Nephron (organoid): Measurements from ENCODE around the gene MANEAL.

Experiments used
- H3K27ac Mint-ChIP-seq, 3 experiments: 2 replicates each; pipeline ENCODE4 v1.8.0; 2020; ENCODE audit warnings: mixed read lengths in 3 of 3, mild to moderate bottlenecking in 2 of 3, moderate library complexity in 1 of 3
- H3K27me3 Mint-ChIP-seq: 2 replicates; pipeline ENCODE4 v1.8.0; 2021; ENCODE audit warnings: low read depth, mild to moderate bottlenecking, moderate library complexity, mixed read lengths
- H3K36me3 Mint-ChIP-seq: 2 replicates; pipeline ENCODE4 v1.8.0; 2020; ENCODE audit warnings: low read depth, mixed read lengths
- H3K4me1 Mint-ChIP-seq: 2 replicates; pipeline ENCODE4 v1.8.0; 2020; ENCODE audit warnings: mixed read lengths
- H3K4me3 Mint-ChIP-seq, 3 experiments: 2 replicates each; pipeline ENCODE4 v1.8.0; 2020; ENCODE audit warnings: mild to moderate bottlenecking in 3 of 3, mixed read lengths in 3 of 3, moderate library complexity in 2 of 3
- H3K9me3 Mint-ChIP-seq: 2 replicates; pipeline ENCODE4 v1.8.0; 2020; ENCODE audit warnings: mixed read lengths
- CTCF ChIP-seq, 3 experiments: fragments of 200-600 bp; sonication (generic); IDR thresholded peaks; one replicate each; pipeline ENCODE4 v1.5.0; 2021; ENCODE audit warnings: antibody characterized with exemption in 3 of 3; ENCODE audit not compliant: unreplicated experiment in 3 of 3

MANEAL gene

GRCh38 chr1:37850352-37850955 lies 56.8 kb downstream of the MANEAL start:
- Mint-ChIP-seq H3K36me3 (peaks cover 20% of the 10 kb centered on the region), H3K27me3 (no peaks in the 10 kb centered on the region), H3K27ac (no peak overlapping the region), H3K9me3 (no peaks in the 10 kb centered on the region), H3K4me3 (no peak overlapping the region), H3K4me1 (peaks cover 5% of the 10 kb centered on the region)
- TF ChIP-seq CTCF (IDR thresholded peaks at IDR 0.05; ENCODE audit: unreplicated experiment in 3 of 3) = no peak
